22Rv1 (cell line): ENCODE measurements around the gene PIGR.

ENCODE experiments used
- H3K27ac ChIP-seq: fragments of 450-650 bp; 2 replicates; pipeline ENCODE4 v1.5.1; 2017
- CTCF ChIP-seq: fragments of 450-650 bp; IDR thresholded peaks from 2 replicates; pipeline ENCODE4 v1.5.1; 2017; ENCODE audit warnings: mild to moderate bottlenecking
- ZFX ChIP-seq: fragments of 450-650 bp; IDR thresholded peaks from 2 replicates; pipeline ENCODE4 v1.6.1; 2017; ENCODE audit warnings: antibody characterized with exemption, borderline replicate concordance

PIGR gene

GRCh38 chr1:206905295-206906164, 40.7 kb downstream of the PIGR start:
- no peak for TF ChIP-seq ZFX
- no peak for TF ChIP-seq CTCF
- H3K27ac ChIP-seq = no peak overlapping the region

DNA sequence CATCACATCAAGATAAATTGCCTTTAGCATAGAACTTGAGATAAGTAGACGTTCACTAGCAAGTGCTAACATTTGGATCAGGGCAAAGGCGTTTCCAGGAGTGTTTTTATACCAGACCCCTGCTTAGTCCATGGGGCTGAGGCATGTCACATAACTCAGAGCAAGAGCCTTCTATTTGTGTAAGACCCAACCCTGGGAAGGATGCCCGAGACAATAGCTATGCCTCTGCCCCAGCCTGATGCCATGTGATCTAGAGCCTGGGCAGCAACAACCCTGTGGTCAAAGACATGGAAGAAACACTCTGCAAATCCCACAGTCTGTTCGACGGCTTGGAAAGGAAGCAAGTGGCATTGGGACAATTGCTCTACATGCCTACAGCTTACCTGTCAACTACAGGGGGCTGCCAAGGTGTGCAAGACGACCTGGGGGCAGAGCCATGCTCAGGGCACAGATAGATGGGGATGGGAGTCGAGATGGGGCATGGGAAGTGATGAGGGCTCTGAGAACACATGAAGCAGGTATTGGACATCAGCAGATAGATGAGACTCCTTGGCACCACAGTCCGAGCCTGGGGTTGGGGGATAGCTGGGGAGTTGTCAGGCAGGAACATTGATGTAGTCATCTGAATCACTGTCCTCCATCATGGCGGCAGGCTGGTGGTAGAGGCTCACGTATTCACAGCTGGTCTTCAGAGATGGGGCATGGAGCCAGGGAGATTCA, 41.7 kb downstream of the PIGR start:
- H3K27ac ChIP-seq = no peak overlapping the region
- TF ChIP-seq CTCF (no peak), ZFX (no peak)

DNA sequence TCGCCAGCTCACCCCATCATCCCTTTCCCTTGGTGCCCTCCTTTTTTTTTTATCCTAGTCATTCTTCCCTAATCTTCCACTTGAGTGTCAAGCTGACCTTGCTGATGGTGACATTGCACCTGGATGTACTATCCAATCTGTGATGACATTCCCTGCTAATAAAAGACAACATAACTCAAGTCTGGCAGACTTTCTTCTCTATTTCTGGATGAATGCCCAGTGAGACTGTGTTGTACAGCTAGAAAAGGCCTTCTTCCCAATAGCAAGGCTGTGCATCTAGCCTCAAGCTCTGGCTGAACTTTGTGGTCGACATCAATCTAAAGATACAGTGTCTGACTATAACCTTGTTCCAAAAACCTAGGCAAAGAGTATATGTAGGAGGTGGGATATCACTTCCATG, 42.6 kb downstream of the PIGR start:
- H3K27ac ChIP-seq = no peak overlapping the region

GRCh38 chr1:206902702-206903101, 43.6 kb downstream of the PIGR start:
- TF ChIP-seq ZFX = no peak
- H3K27ac ChIP-seq = no peak overlapping the region

More for the DNA sequence above, 42.6 kb downstream of the PIGR start:
- TF ChIP-seq CTCF (no peak), ZFX (no peak)

GRCh38 chr1:206901944-206902343, 44.3 kb downstream of the PIGR start:
- TF ChIP-seq ZFX = no peak
- no peak for TF ChIP-seq CTCF
- no peak overlapping the region for H3K27ac ChIP-seq

DNA sequence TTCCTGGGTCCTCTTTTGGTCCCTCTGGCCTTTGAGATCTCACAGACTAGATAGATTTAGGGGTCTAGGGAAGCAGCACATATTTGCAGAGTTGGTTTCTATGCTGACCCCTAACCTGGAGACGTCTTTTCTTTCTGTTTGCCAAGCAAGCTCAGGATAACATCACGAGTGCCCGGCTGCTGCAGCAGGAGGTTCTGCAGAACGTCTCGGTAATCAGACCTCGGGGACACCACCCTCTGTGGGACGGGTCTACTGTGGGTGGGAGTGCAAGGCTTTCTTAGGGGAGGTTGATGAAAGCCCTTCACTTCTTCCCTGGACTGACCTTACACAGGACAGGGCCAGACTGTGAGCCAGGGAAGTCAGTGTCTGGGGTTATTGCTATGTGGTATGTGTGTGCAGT, 46.1 kb downstream of the PIGR start:
- no peak for TF ChIP-seq CTCF
- no peak for TF ChIP-seq ZFX
- H3K27ac ChIP-seq = no peak overlapping the region

- H3K27ac ChIP-seq = no peak overlapping the region
- TF ChIP-seq CTCF (no peak), ZFX (no peak)
Measured at GRCh38 chr1:206899717-206900116, 46.5 kb downstream of the PIGR start.
